GM20431 (cell line): ENCODE measurements around the gene CDKN2D.
"Not testable (repeated sequence)": the region's sequence is repeated elsewhere in the genome, so short reads cannot be mapped to it uniquely, and the experiment has no call there.

Experiments
- in situ Hi-C: fragments of 300-500 bp; cut with MseI, MboI; formaldehyde crosslinking; loops from one replicate; pipeline ENCODE4 v1.15.0; 2020; ENCODE audit warnings: low sequenced_read_pairs; ENCODE audit not compliant: unreplicated experiment

CDKN2D gene

DNA sequence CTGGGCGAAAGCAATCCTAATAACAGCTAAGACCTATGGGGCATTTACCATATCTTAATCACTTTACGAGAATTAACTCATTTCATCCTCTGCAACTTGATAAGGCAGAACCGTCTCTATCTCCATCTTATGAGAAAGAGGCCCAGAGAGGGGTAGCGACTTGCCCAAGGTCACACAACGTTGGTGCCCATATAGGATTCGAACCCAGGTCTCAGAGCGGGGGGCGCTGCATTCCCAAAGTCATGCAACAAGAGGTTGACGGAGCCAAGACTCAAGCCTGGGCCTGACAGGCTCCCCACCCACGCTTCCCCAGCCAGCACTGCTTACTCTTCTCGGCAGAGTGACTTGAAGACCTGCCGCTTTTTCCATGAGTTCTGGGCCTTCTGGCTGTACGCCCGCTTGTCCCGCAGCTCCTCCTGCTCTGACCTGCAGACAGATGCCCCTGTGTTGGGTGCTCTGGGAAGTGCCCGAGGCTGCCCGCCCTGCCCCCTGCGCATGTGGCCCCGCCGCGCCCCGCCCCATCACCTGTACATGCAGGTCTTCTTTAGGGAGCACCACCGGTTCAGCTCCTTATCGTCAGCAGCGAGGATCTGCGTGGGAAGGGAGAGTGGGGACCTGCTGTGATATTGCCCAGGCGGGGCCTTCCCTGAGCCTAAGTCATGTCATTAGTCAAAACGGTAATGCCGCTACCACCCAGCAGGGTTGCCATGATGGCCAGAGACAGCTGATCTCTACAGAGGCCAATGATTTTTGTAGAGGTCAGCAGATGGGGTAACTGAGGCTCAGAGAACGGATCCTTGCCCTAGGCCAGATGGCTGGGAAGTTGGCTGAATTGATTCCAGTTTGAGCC, 13.8 kb downstream of the CDKN2D start:
- in situ Hi-C loops, result no loop called here

DNA sequence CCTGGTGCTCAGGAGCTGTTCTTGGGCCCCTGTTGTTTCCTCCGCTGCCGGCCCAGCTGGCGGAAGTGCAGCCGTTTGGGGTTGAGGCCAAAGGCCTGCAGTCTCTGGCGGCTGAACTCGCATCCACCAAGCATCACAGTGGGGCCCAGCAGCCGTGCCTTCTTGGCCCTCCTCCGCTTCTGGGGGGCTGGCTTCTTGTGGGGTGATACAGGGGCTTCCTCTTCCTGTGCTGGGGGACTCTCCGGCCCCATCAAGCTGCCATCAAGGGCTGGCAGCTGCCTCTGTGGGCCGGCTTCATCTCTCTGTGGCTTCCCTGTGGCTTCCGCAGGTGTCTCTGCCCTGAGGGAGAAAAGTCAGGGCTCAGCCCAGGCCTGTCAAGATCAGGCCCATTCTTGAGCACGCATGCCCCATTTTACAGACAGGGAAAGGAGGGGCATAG, 14.8 kb downstream of the CDKN2D start:
- in situ Hi-C loops, result no loop called here

DNA sequence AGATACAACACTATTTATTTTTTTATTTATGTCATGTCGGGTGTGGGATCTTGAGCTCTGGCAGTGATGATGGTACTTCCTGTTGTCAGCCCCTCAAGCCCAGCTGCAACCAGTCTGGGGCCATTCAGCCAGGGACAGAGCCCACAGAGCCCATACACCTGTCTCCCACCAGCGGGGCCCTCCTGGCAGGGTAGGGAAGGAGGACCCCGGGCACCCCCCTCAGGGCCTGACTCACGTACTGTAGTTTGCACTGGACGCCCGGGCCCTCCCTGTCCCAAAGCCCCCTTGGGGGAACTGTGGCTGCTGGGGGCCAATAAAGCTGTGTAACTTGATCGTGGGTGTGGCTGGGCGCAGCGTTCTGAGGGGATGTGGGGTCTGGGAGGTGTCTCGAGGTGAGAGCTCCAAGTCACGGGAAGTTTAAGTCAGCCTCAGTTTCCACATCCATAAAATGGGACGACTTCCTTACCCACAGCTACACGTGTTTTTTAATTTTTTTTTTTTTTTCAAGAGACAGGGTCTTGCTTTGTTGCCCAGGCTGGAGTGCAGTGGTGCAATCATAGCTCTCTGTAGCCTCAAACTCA, 15.6 kb downstream of the CDKN2D start:
- in situ Hi-C loops, result no loop called here

DNA sequence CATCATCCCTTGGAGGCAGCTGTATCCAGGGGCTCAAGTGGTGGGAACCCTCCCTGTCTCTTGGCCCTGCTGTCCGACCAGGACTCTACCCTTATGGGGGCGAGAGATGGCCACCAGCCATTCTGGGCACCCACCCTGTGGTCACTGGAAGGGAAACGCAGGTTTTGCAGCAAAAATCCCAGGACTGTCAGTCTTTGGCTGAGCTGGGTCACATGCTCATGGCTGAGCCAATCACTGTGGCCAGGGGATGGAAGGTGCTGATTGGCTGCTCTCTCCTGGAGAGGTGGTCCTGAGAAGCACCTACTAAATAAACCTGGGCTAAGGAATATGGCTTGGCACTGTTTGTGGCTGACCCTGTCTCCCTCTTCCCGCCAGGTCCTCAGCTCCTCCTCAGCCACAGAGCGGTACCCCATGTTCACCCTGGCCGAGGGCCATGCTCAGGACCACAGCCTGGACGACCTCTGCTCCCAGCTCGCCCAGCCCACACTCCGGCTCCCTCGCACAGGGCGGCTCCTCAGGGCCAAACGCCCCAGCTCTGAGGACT, 16.2 kb downstream of the CDKN2D start:
- in situ Hi-C loops, result no loop called here

DNA sequence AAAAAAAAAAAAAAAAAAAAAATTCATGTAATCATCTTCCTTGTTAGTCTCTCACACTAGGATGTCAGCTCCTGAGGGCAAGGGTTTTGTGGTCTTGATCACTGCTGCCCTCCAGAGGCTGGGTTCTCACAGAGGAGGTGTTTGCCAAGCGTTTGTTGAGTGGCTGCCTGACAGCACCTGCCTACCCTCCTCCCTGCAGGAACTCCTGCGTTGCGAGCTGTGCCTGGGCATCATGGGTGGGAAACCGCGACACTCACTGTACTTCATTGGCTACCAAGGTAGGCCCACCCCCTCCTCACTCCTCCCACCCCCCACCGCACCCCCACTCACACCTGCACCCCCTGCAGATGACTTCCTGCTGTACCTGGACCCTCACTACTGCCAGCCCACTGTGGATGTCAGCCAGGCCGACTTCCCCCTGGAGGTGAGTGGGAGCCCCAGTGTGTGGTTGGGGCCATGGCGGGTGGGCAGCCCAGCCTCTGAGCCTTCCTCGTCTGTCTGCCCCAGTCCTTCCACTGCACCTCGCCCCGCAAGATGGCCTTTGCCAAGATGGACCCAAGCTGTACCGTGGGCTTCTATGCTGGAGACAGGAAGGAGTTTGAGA, 17.0 kb downstream of the CDKN2D start:
- in situ Hi-C loops, result no loop called here

DNA sequence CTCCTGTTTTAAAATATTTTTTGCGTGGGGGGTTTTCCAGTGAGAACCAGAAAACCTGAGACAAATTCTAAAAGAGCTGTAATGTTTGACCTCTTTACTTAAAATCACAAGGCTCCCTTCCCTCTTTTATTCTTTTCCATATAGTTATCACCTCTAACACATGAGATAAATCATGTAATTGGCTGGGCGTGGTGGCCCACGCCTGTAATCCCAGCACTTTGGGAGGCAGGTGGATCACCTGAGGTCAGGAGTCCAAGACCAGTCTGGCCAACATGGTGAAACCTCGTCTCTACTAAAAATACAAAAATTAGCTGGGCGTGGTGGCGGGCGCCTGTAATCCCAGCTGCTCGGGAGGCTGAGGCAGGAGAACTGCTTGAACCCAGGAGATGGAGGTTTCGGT, 17.8 kb downstream of the CDKN2D start:
- in situ Hi-C loops, result not testable (repeated sequence)

DNA sequence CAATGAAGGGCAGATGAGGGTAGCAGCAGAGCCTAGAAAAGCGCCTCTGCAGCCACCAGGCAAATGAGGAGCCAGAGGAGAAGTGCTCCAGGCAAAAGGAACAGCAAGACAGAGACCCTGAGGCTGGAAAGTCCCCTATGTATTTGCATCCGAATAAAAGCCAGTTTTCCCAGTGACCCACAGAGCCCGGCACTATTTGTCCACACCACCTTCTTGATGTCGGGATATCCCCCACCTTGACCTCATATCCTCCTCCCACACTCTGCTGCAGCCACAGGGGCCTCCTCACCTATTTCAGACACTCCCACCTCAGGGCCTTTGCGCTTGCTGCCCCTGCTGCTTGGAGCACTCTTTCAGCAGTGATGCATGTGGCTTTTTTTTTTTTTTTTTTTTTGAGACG, 18.4 kb downstream of the CDKN2D start:
- in situ Hi-C loops, result no loop called here

DNA sequence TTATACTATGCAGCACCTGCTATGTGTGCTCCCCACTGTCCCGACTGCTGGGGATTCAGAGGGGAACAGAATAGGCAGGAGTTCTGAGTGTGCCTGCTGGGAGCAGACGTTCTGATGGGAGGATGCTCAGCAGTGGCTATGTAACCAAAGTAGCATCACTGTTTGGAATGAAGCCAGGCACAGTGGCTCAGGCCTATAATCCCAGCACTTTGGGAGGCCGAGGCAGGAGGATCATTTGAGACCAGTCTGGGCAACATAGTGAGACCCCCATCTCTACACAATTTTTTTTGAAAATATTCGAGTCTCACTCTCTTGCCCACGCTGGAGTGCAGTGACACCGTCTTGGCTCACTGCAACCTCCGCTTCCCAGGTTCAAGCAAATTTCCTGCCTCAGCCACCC, 19.0 kb downstream of the CDKN2D start:
- in situ Hi-C loops, result no loop called here

DNA sequence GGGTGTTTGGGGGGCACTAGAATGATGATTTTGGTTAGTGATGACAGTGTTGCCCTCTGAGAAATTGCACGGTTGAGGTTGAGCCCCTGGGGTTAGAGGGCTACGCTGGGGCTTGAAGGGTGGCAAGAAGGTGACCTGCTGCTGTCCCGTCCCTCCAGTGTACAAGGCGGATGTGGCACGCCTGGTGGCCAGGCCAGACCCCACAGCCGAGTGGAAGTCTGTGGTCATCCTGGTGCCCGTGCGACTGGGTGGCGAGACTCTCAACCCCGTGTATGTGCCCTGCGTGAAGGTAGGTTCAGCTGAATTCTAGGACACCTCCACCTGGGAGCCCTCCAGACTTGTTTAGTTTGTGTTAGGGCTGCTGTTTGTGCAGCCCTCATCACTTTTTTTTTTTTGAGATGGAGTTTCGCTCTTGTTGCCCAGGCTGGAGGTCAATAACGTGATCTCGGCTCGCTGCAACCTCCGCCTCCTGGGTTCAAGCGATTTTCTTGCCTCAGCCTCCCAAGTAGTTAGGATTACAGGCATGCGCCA, 20.0 kb downstream of the CDKN2D start:
- in situ Hi-C loops, result no loop called here

DNA sequence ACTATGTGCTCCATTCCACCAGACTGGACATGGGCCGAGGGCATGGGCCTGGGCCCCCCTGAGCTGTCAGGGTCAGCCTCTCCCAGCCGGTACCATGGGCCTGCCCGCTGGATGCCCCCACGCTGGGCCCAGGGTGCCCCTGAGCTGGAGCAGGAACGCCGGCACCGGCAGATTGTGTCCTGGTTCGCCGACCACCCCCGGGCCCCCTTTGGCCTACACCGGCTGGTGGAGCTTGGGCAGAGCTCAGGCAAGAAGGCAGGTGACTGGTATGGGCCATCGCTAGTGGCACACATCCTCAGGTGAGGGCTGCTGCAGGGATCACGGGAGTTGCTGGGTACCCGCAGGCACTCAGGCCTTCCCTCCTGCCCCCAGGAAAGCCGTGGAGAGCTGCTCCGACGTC, 22.0 kb downstream of the CDKN2D start:
- in situ Hi-C loops, result no loop called here

DNA sequence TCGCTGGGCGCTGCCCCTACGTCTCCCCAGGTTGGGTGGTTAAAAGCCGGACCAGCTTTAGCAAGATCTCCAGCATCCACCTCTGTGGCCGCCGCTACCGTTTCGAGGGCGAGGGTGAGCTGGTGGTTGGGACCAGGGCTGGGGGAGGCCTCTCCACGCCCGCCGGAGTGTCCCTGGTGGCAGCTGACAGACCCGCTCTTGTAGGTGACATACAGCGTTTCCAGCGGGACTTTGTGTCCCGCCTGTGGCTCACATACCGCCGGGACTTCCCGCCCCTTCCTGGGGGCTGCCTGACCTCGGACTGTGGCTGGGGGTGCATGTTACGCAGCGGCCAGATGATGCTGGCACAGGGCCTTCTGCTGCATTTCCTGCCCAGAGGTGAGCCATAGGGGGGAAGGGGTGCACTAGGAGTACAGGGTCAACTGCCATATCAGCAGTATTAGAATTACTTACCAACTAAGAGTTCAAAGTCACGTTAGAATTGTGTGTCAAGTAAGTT, 24.0 kb downstream of the CDKN2D start:
- in situ Hi-C loops, result no loop called here

DNA sequence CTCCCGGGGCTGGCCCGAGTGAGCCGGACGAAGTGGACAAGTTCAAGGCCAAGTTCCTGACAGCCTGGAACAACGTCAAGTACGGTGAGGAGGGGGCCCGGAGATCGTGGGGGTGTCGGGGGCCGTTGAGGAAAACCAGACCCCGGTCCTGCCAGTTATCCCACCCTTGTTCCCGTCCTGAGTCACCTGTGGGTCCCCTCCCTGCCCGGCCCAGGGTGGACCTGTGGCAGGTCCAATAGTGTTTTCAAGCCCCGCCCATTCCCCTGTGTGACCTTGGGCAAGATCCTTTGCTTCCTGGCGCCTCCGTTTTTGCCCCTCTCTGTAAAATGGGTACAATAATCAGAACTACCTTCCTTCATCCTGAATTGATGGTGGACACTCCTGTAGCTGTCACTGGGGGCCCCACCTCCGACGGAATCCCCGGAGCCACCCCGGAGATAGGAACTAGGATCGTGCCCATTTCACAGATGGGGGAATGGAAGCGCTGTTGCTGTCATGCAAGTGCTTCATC, 24.5 kb downstream of the CDKN2D start:
- in situ Hi-C loops, result no loop called here

DNA sequence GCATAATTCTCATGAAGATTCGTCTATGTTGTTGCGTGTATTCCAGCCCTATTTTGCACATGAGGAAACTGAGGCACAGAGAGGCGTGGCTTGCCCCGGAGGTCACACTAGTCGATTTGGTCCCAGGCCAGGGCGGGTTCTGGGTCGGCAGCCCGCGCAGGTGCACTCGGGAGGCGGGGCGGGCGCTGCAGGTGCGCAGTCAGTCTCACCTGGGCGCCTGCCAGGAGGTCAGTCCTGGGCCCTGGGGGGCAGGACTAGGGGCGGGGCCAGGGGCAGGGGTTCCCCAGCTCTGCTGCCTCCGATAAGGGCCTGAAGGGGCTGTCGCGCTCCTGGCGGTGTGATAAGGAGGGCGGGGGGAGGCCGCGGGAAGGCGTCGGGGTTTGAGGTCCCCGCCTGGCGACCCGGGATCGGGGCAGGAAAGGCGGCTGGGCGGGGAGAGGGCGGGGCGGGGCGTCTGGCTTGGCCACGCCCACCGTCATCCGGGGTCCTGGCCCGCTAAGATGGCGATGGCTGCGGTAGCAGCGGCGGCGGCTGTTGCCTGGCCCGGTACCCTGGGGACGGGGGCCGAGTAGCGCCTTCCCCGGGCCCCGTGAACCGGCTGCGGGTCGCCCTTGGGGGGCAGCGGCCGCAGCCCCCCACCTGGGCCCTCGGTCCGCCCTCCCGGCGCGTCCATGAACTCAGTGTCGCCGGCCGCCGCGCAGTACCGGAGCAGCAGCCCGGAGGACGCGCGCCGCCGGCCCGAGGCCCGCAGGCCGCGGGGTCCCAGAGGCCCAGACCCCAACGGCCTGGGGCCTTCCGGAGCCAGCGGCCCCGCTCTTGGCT, 25.1 kb downstream of the CDKN2D start, which contains the start of gene ATG4D:
Gene ATG4D (plus strand): TSS at position 485 of the 822 bp plus-strand sequence. CDS start 187 bp downstream, at position 672.
- in situ Hi-C loops, result no loop called here

DNA sequence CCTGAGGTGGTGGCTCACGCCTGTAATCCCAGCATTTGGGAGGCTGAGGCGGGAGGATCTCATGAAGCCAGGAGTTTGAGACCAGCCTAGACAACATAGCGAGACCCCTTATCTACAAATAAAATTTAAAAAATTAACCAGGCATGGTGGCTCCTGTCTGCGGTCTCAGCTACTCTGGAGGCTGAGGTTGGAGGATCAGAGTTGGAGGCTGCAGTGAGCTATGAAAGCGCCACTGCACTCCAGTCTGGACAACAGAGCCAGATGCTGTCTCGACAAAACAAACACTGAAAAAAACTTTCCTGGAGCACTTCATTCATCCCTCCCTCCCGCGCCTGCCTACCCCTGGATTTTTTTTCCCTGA, 25.7 kb downstream of the CDKN2D start:
- in situ Hi-C loops, result no loop called here

DNA sequence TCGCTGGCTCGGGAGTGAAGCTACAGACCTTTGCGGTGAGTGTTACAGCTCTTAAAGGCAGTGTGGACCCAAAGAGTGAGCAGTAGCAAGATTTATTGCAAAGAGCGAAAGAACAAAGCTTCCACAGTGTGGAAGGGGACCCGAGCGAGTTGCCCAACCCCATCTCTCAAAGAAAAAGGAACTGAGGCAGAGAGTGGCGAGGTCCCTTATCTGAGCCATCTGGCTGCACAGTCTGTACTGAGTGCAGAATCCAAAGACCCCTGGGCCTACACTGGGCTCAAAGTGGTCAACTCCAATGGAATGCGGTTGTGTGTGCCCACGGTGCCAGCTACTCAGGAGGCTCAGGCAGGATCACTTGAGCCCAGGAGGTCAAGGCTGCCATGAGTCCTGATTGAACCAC, 29.8 kb downstream of the CDKN2D start:
- in situ Hi-C loops, result not testable (repeated sequence)

DNA sequence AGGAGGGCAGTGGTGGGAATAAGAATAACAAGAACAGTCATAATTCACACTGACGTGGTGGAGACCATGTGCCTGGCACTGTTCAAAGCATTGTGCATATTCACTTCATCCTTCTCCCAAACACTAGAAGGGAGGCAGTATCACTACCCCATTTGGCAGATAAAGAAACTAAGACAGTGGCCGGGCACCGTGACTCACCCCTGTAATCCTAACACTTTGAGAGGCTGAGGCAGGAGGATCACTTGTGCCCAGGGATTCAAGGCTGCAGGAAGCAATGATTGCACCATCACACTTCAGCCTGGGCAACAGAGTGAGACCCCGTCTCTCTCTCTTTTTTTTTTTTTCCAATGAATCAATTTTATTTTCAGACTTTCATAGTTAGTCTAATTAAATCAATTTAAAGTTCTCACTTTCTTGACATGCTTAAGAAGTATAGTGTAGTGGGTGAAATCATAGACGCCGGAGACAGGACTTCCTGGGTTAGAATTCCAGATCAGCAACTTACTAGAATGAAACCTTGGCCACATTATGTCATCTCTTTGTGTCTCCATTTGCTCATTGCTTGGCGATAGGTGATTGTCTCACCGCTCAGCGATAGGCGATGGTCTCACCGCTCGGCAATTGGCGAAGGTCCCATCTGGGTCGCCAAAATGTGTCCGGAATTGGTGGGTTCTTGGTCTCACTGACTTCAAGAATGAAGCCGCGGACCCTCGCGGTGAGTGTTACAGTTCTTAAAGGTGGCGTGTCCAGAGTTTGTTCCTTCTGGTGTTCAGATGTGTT, 30.4 kb downstream of the CDKN2D start:
- in situ Hi-C loops, result no loop called here

DNA sequence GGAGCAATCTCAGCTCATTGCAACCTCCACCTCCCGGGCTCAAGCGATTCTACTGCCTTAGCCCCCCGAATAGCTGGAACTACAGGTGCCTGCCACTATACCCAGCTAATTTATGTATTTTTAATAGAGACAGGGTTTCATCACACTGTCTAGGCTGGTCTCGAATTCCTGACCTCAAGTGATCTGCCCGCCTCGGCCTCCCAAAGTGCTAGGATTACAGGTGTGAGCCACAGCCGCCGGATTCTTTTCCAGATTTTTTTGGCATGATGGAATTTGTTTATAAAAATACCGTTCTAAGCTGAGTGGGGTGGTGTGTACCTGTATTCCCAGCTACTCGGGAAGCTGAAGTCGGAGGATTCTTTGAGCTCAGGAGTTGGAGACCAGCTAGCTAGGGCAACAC, 31.1 kb downstream of the CDKN2D start:
- in situ Hi-C loops, result no loop called here

DNA sequence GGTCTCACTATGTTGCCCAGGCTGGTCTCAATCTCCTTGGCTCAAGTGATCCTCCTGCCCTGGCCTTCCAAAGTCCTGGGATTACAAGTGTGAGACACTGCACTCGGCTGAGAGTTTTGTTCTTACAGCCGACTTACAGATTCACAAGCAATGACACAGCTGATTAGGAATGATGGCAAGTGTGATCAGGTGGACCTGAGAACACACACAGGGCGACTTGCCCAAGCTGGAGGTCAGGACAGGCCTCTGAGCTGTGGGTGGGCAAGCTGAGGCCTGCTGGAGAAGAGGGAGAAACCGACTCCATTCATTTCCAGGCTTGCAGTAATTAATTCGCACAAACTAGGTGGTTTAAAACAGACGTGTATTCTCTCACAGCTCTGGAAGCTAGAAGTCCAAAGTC, 33.2 kb downstream of the CDKN2D start:
- in situ Hi-C loops, result no loop called here
